ENCODE results near the gene CKS2. TPM values are rescaled to one million over a fixed set of nuclear protein-coding genes. Genes with fewer than 3 reads are reported as not detected.
A peak's percentile ranks its signal among the peaks of the same experiment; 100 is the strongest.

CKS2 gene
- total RNA-seq, 2 experiments from 2014 or later: 236 to 256 TPM

DNA sequence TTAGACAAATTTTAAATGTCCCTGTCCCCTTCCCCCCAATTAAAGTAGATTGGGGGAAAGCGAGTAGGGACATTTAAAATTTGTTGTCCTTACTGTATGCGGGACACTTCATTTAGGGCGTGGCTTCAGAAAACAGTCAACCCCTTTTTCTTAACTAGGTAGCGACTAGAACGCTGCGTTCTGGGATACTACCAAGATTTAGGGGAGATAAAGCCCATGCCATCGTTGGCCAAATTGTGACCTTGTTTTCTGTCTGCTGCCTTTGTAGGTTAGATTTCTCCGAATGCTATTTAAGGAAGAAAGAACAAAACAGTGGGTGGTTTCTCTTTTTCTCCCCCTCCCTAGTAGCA lies 1.2 kb downstream of the CKS2 start:
- Mint-ChIP-seq H3K4me1 (peaks cover 50% of the 10 kb centered on the region), H3K36me3 (ENCODE audit: low read depth) (peaks cover 69% of the 10 kb centered on the region), H3K4me3 (peak overlapping the region; percentile 87), H3K9me3 (ENCODE audit: low read depth) (no peaks in the 10 kb centered on the region), H3K27me3 (no peaks in the 10 kb centered on the region), H3K27ac (peak overlapping the region; percentile 72)
- DNase-seq (peak; percentile 17), ATAC-seq (no peak)
- intact Hi-C loops (cut with DNase I, micrococcal nuclease): loop anchor here (10.0 kb wide), 4 partner anchors 213 to 1337 kb away; partner anchors contain the start of gene CDK20 (in 1 of the 2)
- ChIA-PET CTCF (interaction anchor here (0.8 kb wide), 1 partner anchor 8 kb away, joined by 3 read pairs; no protein-coding TSS in a partner anchor), POLR2A (no interaction called here)

DNA sequence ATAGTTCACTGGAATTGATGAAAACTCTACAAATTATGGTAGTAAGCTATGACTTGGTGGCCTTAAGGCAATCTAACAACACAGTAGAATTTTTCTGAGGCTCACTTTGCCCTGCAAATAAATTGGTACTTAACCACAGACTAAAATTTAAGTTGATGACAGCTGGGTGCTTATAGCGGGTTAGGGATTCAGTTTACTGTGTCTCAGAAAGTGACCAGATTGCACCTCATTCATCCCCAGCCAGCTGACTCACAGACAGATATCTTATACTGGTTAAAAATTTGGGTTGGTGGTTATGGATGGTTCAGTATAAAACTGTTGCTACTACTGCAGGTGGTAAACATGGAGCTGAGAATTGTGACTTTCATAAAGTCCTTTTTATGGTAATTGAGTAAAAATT lies 2.8 kb downstream of the CKS2 start:
- DNase-seq: no peak
- ChIA-PET POLR2A (interaction anchor here (0.5 kb wide), 1 partner anchor 109 kb away, joined by 3 read pairs; no protein-coding TSS in a partner anchor), CTCF (no interaction called here)
- Mint-ChIP-seq H3K27me3 (no peaks in the 10 kb centered on the region), H3K9me3 (ENCODE audit: low read depth) (no peaks in the 10 kb centered on the region), H3K27ac (peak overlapping the region; percentile 65), H3K36me3 (ENCODE audit: low read depth) (peaks cover 71% of the 10 kb centered on the region), H3K4me3 (peak overlapping the region; percentile 87), H3K4me1 (peaks cover 56% of the 10 kb centered on the region)
- intact Hi-C loops (cut with DNase I, micrococcal nuclease): loop anchor here (10.0 kb wide), 4 partner anchors 211 to 1339 kb away; partner anchors contain the start of gene CDK20 (in 1 of the 2)
- ATAC-seq: no peak

DNA sequence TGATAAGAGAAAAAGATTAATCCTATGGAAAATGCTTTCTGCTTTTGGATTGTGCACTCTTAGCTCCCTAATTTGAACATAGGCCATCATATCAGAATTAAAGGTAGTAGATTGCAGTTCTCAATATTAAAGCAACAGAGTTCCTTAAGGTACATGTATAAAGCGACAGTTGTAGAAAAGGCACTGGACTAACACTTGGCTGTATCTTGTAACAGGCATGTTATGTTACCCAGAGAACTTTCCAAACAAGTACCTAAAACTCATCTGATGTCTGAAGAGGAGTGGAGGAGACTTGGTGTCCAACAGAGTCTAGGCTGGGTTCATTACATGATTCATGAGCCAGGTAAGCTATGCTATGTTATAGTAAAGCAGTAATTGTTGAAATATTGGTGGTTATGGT lies 4.0 kb downstream of the CKS2 start:
- DNase-seq: no peak
- ATAC-seq: no peak
- ChIA-PET CTCF (no interaction called here), POLR2A (no interaction called here)
- Mint-ChIP-seq H3K4me1 (peaks cover 52% of the 10 kb centered on the region), H3K9me3 (ENCODE audit: low read depth) (no peaks in the 10 kb centered on the region), H3K27ac (peak overlapping the region; percentile 65), H3K27me3 (no peaks in the 10 kb centered on the region), H3K4me3 (peak overlapping the region; percentile 87), H3K36me3 (ENCODE audit: low read depth) (peaks cover 71% of the 10 kb centered on the region)
- intact Hi-C loops (cut with DNase I, micrococcal nuclease): loop anchor here (10.0 kb wide), 4 partner anchors 210 to 1340 kb away; partner anchors contain the start of gene CDK20 (in 1 of the 2)

DNA sequence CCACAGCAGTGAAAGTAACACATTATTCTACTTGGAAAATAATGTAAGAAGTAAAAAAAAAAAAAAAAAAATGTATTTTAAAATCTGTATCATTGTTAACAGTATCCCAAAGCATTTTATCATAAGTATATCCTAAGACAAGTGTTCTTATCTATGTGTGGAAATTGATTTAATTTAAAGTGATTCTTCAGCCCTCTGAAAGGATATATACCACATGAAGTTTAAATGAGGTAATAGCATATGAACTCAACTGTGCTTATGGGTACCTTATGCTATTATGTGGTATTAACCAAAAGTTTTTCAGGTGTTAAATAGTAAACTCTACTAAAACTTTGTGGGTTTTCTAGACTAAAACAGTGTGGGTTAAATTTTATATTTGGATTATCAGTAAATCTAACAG lies 4.5 kb downstream of the CKS2 start:
- Mint-ChIP-seq H3K36me3 (ENCODE audit: low read depth) (peaks cover 72% of the 10 kb centered on the region), H3K9me3 (ENCODE audit: low read depth) (no peaks in the 10 kb centered on the region), H3K27ac (no peak overlapping the region), H3K27me3 (no peaks in the 10 kb centered on the region), H3K4me3 (no peak overlapping the region), H3K4me1 (peaks cover 55% of the 10 kb centered on the region)
- intact Hi-C loops (cut with DNase I, micrococcal nuclease): loop anchor here (10.0 kb wide), 4 partner anchors 209 to 1341 kb away; partner anchors contain the start of gene CDK20 (in 1 of the 2)
- DNase-seq (no peak), ATAC-seq (no peak)
- ChIA-PET CTCF (no interaction called here), POLR2A (no interaction called here)

DNA sequence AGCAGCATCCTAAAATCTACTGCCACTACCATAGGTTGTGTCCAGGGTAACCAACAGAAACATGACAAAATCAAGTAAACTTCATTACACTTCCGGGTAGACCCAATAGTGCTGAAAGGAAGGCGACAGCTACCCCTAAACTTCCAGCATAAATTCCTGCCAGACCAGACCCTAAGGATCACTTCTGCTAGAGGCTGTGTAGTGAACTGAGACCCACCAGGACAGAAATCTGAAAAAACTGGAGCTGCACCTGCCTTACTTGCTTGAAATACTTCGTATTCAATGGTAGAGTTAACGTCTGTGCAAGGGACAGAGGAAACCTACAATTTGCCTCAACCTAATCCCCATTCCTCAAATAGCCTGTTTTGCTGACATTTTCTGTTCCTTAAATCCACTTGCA lies 6.3 kb downstream of the CKS2 start:
- intact Hi-C loops (cut with DNase I, micrococcal nuclease): loop anchor here (10.0 kb wide), 4 partner anchors 208 to 1342 kb away; partner anchors contain the start of gene CDK20 (in 1 of the 2)
- DNase-seq (no peak), ATAC-seq (no peak)
- ChIA-PET CTCF (no interaction called here), POLR2A (interaction anchor here (0.6 kb wide), 1 partner anchor 652 kb away, joined by 3 read pairs; no protein-coding TSS in a partner anchor)
- Mint-ChIP-seq H3K36me3 (ENCODE audit: low read depth) (peaks cover 78% of the 10 kb centered on the region), H3K27me3 (no peaks in the 10 kb centered on the region), H3K27ac (peak overlapping the region; percentile 84), H3K4me3 (peak overlapping the region; percentile 82), H3K4me1 (peaks cover 73% of the 10 kb centered on the region), H3K9me3 (ENCODE audit: low read depth) (no peaks in the 10 kb centered on the region)

DNA sequence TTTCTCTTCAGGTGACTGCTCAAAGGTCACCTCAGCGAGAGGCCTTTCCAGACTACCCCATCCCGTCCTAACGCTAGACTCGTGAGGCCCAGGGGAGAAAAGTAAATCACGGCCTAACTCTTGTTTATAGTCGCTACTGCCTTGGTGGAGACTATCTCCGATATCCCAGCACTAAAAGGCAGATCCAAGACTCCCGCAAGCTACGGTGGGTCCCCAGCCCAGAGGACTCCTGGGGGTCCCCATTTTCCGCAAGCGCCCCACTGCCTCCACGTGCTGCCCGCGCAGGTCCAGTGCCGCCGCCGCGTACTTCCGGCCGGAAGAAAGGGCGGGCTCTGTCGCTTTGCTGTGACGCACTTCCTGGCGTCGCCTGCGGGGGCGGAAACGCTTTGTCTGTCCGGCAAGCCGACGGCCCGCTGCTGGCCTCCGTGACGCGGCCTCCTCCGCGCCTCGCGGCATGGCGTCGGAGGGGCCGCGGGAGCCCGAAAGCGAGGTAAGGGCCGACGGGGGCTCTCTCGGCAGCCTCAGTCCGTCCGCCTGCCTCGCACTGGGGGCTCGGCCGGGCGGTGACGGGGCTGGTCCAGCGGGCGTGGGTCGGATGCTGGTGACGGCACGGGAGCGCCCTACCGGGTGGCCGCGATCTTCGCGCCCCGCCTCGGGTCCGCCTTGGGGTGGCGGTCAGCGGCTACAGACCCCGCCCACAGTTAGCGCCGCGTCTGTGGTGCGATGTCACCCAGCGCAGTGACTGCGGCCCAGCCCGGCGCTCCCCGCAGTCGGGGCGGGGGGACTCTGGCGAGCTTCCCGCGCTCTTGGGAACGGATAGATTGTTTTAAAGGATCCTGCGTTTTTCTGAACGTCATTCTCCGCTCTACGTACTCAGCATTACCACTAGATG lies 7.4 kb downstream of the CKS2 start, which contains the start of gene SECISBP2:
Gene SECISBP2, plus strand, starts transcription at position 378 of the 892 bp plus-strand sequence. Its CDS starts 77 bp downstream, at position 455.
- Mint-ChIP-seq H3K4me1 (peaks cover 79% of the 10 kb centered on the region), H3K36me3 (ENCODE audit: low read depth) (peaks cover 71% of the 10 kb centered on the region), H3K27ac (peak within 1 kb of the TSS; percentile 98), H3K27me3 (no peaks in the 10 kb centered on the region), H3K4me3 (peak within 1 kb of the TSS; percentile 82), H3K9me3 (ENCODE audit: low read depth) (no peaks in the 10 kb centered on the region)
- DNase-seq (peak; percentile 97), ATAC-seq (peak; percentile 90)
- POLR2A ChIA-PET: interaction anchor here (0.6 to 1.0 kb wide), 2 partner anchors 11 to 160 kb away, joined by 3 to 7 read pairs; no protein-coding TSS in a partner anchor
- intact Hi-C loops (cut with DNase I, micrococcal nuclease): loop anchor here (1.0 to 10.0 kb wide), 16 partner anchors 8 to 1344 kb away; partner anchors contain the start of genes CDK20 (in 1 of the 2), SEMA4D (in 1 of the 2) and SPIN1 (in 1 of the 2)
- CTCF ChIA-PET: interaction anchor here (0.6 to 1.0 kb wide), 2 partner anchors 8 to 231 kb away, joined by 3 to 7 read pairs; partner anchors contain the start of gene CKS2

DNA sequence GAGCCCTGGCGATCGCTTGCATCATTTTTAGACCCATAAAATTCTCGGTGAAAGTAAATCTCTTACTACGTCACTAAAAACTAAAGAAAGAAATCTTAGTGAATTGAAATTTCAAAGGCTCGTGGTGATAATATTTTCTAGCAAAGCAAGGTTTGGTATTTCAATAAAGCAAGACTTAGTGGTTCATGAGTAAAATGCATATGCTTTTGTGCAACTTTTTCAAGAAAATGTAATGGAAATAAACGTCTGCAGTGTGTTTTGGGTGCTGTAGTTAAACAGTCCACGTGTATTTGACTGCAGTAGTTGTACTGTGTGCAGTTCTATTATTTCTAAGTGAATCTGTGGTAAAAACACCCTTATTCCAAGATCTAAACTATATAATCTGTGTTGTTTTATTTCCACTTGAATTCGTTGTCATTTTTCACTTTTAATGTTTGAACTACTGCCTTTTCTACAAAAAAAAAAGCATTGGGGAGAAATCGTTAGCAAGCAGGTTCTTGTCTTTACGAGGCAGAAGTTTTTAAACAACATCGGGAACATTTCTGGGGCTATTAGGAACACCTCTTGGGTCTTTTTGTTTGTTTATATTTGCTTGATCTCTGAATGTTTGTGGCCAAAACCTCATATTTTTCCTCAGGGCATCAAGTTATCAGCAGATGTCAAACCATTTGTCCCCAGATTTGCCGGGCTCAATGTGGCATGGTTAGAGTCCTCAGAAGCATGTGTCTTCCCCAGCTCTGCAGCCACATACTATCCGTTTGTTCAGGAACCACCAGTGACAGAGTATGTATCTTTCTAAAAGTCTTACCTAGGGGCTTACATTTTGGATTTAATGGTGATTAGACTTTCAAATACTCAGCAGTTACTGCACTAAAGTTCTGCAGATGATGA lies 8.3 kb downstream of the CKS2 start:
- ChIA-PET CTCF (interaction anchor here (1.0 to 1.4 kb wide), 3 partner anchors 8 to 230 kb away, joined by 3 to 4 read pairs (median 3); no protein-coding TSS in a partner anchor), POLR2A (interaction anchor here (0.6 to 1.0 kb wide), 2 partner anchors 10 to 159 kb away, joined by 3 to 7 read pairs; no protein-coding TSS in a partner anchor)
- Mint-ChIP-seq H3K27me3 (no peaks in the 10 kb centered on the region), H3K27ac (peak overlapping the region; percentile 98), H3K9me3 (ENCODE audit: low read depth) (no peaks in the 10 kb centered on the region), H3K36me3 (ENCODE audit: low read depth) (peaks cover 62% of the 10 kb centered on the region), H3K4me3 (peak overlapping the region; percentile 82), H3K4me1 (peaks cover 79% of the 10 kb centered on the region)
- intact Hi-C loops (cut with DNase I, micrococcal nuclease): loop anchor here (1.0 to 10.0 kb wide), 11 partner anchors 21 to 1344 kb away; partner anchors contain the start of genes CDK20 (in 1 of the 2) and SPIN1 (in 1 of the 2)
- no peak for DNase-seq
- ATAC-seq: no peak

DNA sequence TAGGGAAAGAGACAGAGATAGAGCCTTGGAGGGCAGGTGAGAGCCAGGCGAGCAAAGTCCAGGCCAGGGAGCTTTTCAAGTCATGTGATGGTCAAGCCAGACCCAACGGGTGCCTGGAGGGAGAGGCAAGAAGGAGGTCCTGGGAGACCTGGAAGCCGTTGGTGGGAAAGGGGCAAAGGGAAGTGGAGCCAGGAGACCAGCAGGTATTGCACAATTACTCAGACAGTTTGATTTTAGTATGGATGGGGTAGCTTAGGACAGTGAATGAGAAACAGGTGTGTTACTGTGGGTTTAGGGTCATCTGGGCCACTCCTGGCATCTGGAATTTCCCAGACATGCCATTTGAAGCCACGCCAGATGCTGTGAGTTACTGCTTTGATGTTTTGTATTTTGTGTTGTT lies 12.4 kb downstream of the CKS2 start:
- peak overlapping the region; percentile 13 for H3K27ac Mint-ChIP-seq
- peaks cover 30% of the 10 kb centered on the region for H3K36me3 Mint-ChIP-seq (ENCODE audit: low read depth)
- peaks cover 59% of the 10 kb centered on the region for H3K4me1 Mint-ChIP-seq
- DNase-seq: no peak
- ATAC-seq: no peak
- no peak overlapping the region for H3K4me3 Mint-ChIP-seq
- intact Hi-C loops (cut with DNase I, micrococcal nuclease): no loop called here
- ChIA-PET CTCF (interaction anchor here (1.3 to 2.1 kb wide), 3 partner anchors 12 to 225 kb away, joined by 3 to 6 read pairs (median 4); no protein-coding TSS in a partner anchor), POLR2A (no interaction called here)
- no peaks in the 10 kb centered on the region for H3K9me3 Mint-ChIP-seq (ENCODE audit: low read depth)
- H3K27me3 Mint-ChIP-seq: no peaks in the 10 kb centered on the region

DNA sequence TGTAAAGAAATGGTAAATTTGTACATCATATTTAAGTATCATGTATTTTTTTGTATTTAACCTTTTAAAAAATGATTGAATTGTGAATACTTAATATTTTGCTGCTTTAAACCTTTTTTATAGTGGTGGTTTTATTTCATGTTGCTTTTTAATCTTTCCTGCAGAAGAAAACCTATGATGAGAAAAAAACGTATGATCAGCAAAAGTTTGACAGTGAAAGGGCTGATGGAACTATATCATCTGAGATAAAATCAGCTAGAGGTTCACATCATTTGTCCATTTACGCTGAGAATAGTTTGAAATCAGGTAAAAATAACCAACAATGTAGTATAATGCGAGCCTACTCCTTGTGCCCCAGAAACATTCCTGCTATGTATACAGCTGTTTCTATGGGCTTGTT lies 14.7 kb downstream of the CKS2 start:
- intact Hi-C loops (cut with DNase I, micrococcal nuclease): no loop called here
- DNase-seq: no peak
- no peak overlapping the region for H3K4me3 Mint-ChIP-seq
- no peaks in the 10 kb centered on the region for H3K9me3 Mint-ChIP-seq (ENCODE audit: low read depth)
- peaks cover 48% of the 10 kb centered on the region for H3K4me1 Mint-ChIP-seq
- H3K36me3 Mint-ChIP-seq (ENCODE audit: low read depth): peaks cover 33% of the 10 kb centered on the region
- H3K27me3 Mint-ChIP-seq: no peaks in the 10 kb centered on the region
- ATAC-seq: no peak
- CTCF ChIA-PET: interaction anchor here (0.6 to 1.8 kb wide), 6 partner anchors 12 to 272 kb away, joined by 3 to 4 read pairs (median 4); no protein-coding TSS in a partner anchor
- POLR2A ChIA-PET: interaction anchor here (0.7 kb wide), 1 partner anchor 15 kb away, joined by 4 read pairs; the partner anchor contains the start of gene CKS2
- peak overlapping the region; percentile 22 for H3K27ac Mint-ChIP-seq

DNA sequence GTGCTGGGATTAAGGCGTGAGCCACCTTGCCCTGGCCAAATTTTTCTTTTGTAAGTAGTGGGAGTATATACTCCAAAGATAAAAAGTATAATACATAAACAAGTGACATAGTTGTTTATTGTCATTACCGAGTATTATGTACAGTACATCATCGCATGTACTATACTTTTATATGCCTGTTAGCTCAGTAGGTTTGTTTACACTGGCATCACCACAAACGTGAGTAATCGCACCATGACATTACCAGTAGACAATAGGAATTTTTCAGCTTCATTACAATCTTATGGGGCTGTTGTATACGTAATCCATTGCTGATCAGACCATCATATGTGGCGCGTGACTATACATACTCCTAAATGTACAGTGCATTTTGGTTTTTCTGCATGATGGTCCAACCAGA lies 17.1 kb downstream of the CKS2 start:
- no peak overlapping the region for H3K27ac Mint-ChIP-seq
- H3K4me3 Mint-ChIP-seq: no peak overlapping the region
- ChIA-PET POLR2A (no interaction called here), CTCF (interaction anchor here (1.2 to 1.4 kb wide), 2 partner anchors 12 to 33 kb away, joined by 3 to 5 read pairs; no protein-coding TSS in a partner anchor)
- ATAC-seq: no peak
- peaks cover 34% of the 10 kb centered on the region for H3K36me3 Mint-ChIP-seq (ENCODE audit: low read depth)
- no peaks in the 10 kb centered on the region for H3K27me3 Mint-ChIP-seq
- intact Hi-C loops (cut with DNase I, micrococcal nuclease): no loop called here
- H3K4me1 Mint-ChIP-seq: peaks cover 25% of the 10 kb centered on the region
- no peaks in the 10 kb centered on the region for H3K9me3 Mint-ChIP-seq (ENCODE audit: low read depth)
- no peak for DNase-seq
